ENCODE results near the gene PRUNE2.

The PRUNE2 gene

DNA sequence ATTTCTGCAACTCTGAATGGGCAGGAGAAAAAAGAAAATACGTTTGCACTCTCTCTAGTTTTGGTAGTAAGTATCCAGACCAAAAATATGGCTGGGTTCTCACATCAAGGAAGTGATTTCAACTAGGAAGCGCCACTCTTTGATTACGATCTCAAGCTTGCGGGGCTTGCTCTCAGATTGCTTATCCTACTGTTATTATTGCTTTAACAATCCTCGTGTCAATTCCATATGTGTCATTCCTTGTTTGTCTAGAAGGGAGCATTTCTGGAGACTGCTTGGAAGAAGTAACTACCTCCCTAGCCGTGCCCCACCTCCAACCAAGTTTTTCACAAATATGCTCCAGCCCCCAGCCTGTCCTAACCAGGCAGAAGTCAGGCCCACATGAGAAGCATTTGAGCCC is 3.5 kb downstream of the PRUNE2 start:
- no peak for DNase-seq (ENCODE audit: low read depth in 2 of 3, low spot score in 1 of 3)

DNA sequence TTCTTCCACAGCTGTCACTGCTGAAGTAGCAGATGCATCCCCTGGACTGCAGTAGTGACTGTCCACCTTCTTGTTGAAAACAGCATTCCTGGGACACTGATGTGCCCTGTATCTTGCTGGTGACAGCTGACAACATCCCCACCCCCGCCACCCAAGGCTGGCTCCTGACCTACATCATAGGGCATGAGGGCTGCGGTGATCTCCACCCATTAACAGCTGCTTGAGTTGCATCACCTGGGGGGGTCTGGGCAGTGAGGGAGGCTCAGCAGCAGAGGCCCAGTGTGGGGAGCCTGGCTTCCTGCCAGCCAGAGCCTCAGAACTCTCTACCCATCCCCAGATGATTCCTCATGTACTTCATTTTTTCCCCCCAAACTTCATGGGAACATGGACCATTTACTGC is 4.1 kb downstream of the PRUNE2 start:
- no peak for DNase-seq (ENCODE audit: low read depth in 2 of 3, low spot score in 1 of 3)

DNA sequence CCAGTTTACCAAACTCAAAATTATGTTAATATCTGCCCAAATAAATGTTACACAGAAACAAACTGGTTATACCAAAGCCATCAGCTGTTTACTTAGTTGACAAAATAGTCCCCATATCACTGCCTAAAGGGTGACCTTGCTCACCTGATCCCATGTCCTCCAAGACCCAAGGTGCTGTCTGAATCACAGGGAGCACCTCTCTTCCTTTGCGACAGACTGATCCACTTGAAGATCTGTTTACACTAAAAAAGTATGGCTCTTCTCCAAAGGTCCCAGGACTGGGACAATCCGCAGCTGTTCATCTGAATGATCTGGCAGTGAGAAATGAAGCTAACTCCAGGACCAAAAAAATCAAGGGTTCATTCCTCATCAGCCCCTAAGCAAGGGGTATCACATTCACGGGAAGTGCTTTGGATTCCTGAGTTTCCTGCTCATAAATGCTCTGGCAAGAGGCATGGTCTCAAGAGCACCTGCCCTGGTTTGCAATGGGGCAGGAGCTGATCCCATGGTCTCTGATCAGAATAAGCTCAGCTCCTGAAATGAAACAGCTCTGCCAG is 5.0 kb downstream of the PRUNE2 start:
- no peak for DNase-seq (ENCODE audit: low read depth in 2 of 3, low spot score in 1 of 3)

DNA sequence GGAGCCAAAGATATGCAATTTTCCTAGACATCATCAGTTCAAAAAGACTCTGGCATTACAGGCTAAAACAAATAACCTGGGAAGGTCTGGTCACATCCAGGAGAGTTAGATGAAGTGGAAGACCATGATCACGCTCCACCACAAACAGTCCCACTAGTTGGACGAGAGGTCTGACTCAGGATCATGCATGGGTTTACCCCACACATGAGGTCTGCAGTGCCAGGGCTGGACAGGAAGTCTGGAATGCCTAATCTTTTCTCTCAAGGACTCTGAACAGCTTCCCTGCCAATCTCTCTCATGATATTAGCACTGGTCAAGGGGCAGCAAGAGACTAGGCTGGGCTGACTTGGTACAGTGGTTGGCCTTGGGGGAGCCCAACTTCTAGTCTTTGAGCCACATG is 7.1 kb downstream of the PRUNE2 start:
- DNase-seq (ENCODE audit: low read depth in 2 of 3, low spot score in 1 of 3): no peak

DNA sequence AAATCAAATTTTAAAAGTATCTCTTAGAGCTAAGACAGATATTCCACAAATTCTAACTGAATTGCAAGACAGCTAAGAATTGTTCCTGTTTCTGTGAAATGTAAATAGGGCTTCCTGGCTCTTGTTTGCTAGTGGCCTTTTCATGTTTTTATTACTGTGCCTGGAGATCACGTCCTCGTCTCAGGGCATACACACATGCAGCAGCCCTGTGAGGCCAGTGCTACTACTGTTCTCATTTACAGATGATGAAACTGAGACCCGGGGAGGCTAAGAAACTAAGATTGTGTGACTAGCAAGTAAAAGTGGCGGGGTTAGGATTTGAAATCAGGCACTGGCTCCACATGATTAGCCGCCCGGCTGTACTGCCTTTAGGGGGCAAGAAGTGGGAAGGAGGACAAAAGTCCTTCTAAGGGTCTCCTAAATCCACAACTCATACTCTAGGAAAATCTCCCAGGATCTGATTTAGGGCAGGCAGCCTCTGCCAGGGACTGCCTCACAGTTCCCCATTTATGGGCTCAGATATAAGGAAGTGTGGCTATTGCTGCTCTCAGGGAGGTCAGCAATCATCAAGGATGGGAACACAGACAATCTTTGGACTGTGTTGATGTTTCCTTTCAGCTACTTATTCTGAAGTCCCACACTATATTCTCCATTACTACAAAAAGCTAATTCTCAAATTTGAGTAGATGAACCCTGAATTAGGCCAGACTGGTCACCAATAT is 7.9 kb downstream of the PRUNE2 start:
- no peak for DNase-seq (ENCODE audit: low read depth in 2 of 3, low spot score in 1 of 3)

DNA sequence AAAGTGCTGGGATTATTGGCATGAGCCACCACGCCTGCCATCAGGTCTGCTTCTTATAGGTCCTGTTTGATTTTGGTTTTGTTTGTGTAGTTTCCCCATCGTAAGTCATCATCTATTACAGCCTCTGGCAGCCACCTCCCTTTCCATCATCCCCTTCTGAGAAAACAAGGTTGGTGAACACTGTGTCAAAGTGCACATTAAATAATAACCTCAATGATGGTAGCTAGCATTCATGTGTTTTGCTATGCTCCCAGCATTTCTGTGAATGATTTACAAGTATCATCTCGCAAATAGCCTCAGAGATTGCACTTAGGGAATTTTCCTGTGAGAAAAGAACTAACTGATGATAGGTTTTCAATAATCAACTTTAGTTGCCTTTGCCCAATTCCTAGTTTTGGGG is 9.9 kb downstream of the PRUNE2 start:
- DNase-seq (ENCODE audit: low read depth in 2 of 3, low spot score in 1 of 3): no peak

DNA sequence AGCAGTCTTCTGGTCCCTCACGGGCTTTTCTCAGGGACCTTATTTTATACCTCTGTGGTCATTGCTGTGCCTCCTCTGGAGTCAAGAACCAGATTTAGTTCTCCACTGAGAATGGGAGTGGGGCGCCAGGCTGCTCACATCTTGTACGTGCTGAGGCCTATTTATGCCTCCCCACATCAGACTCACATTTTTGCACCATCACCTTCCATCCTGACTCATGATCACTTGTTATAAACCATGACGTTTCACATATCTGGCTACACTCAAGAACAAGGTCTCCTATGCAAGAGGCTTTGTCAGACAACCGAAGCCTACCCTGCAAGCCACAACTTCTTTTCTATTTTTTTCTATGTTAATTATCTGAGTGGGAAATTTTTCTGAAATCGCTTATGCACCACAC is 10.7 kb downstream of the PRUNE2 start:
- no peak for DNase-seq (ENCODE audit: low read depth in 2 of 3, low spot score in 1 of 3)

DNA sequence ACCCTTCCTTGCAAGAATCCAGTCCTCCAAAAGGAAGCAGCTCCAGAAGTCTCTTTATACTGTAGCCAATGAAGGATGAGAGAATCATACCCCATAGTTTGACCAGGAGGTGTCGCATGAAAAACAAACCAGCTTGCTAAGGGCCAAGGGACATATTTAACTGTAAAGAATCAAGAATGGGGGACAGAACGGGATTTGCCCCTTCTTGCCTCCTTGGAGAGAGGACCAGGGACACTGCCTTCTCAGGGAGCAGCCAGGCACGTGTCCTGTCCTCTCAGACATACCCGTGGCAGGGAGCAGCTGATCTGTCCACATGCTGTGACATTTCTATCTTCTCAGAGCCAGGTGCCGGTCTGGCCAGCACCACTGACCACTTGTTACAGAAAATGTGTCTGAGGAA is 11.7 kb downstream of the PRUNE2 start:
- no peak for DNase-seq (ENCODE audit: low read depth in 2 of 3, low spot score in 1 of 3)

DNA sequence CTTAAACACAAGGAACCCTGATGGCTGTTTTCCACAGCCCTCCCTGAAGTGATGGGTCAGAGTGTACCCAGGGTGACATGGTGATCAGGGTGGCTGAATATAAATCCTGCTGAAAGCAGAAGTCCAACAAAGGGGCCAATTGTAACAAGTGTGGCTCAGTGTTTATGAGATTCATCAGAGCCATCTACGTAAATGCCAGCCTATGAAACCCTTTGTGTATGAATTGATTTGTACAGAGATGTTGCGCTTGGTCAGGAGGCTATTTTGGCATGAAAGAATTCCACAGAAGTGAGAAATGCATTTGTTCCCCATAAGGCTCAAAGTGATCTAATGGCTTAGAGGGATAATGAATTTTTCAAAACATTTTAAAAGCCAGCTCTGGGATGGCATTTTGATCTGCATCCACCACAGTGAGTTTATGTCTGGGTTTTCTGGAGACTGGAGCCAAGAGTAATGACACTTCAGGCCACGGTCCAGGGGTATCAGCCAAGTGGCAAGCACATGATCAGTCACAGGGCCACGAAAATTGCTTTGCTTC is 12.4 kb downstream of the PRUNE2 start:
- no peak for DNase-seq (ENCODE audit: low read depth in 2 of 3, low spot score in 1 of 3)

DNA sequence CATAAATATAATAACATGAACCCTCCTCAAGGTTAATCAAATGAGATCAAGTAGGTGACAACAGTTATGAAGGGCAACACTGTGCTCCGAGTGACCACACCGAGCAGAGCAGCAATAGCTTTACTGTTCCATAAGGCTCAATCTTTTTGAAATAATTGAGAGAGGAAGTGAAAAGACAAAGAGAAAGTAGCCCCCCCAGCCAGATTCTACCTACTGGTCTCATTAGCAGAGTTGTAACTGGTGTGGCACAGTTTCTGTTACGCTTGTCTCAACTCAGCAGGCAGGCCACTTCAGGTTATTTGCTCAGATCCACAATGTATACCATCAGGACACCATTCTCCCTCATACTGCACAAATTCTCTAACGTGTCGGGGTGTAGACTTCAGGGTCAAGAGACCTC is 14.0 kb downstream of the PRUNE2 start:
- DNase-seq (ENCODE audit: low read depth in 2 of 3, low spot score in 1 of 3): no peak

DNA sequence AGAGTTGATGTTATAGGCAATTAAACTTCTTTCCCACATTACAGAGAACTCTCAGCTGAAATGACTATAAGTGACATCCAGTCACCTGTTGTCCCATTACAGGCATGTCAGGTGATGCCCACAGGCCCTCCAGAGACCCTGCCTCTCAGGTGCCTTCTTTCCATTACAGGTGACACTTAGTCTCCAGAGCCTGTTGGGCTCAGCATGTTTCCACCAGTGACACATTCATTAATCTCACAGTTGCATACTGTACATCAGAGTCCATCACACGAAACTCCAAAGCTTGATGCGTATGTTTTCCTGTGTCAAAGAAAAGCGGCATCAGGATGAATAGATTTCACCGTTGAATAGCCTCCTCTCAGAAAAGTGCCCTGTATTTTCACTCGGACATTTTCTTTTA is 14.6 kb downstream of the PRUNE2 start:
- no peak for DNase-seq (ENCODE audit: low read depth in 2 of 3, low spot score in 1 of 3)

DNA sequence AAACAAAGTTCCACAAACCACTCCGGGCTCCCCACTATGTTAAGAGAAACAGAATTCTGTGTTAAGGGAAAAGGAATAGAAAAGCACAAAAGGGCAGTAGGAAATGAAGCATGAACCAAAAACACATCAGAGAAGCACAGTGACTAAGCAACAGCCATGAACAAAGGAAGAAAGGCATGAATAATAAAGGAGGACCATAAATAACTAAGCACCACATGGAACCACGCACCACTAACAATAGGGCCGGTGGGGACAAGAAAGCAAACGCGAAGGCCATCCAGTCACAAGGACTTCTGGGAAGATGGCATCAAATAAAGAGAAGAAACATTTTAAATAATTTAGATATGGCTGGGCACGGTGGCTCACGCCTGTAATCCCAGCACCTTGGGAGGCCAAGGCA is 18.0 kb downstream of the PRUNE2 start:
- no peak for DNase-seq (ENCODE audit: low read depth in 2 of 3, low spot score in 1 of 3)

DNA sequence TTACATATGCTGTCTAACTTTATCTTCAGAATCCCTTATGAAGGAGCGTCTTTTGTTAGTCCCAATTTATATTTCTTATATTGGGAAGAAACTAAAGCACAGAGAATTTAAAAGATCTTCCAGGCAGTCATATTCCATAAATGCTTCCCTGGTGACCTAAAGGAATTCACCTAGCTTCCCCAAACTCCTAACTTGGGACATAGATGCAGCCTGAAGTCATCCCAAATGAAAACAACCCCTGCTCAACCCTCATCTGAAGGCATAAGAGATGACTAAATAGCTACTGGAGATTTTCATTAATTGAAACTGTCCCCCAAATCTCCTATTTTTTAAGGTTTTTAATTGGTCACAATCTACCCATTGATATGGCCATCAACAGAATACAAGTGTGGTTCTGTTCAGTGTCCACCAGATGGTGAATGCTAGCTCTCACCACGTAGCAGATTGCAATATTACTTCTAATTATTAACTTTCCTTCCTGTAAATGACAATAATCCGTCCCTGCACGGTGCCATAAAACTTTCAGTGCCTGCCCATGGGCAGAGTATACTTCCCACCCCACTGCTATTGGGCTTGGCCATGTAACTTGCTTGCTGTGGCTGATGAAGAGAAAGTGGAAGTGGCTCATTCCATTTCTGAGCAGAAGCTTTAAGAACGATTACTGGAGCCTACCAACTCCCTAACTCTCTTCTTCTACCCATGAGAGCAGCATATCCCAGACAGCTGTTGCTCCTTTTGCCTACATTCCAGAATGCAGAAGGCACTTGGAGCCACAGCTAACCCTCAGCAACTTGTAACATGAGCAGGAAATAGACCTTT is 18.7 kb downstream of the PRUNE2 start:
- DNase-seq (ENCODE audit: low read depth in 2 of 3, low spot score in 1 of 3): no peak

DNA sequence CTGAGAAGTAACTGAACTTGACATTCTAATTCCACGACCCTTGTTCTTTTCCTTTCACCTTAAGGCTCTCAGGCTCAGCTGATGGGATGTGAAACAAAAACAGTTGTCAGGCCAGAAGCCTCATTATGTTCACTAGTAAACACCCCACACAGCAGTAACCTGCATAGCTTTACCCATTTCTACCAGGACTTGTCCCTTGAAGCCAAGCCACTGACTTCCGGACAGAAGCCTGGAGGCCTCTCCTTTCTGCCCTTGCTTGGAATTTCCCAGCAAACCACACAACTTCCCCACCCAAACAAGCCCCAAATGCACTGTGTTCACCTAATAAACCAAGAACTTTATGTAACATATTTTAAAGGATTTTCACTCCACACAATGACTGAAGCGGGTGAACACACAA is 19.6 kb downstream of the PRUNE2 start:
- no peak for DNase-seq (ENCODE audit: low read depth in 2 of 3, low spot score in 1 of 3)

DNA sequence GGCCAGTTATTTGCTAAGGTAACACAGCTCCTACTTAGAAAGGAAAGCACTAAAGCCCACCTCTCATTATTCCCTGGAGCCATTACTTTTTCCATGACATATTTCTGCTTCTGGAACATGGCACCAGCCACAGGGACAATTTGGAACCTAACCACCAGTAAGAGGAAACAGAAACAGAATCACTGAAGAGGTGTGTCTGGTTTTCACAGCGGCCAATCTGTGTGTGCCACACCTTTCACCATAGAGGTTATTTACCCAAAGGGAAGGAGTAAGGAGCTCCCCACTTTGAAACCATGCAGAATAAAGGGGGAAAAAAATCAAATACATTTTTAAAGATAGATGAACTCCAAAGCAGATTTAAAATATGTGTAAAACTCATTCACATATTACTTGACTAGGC is 21.1 kb downstream of the PRUNE2 start:
- no peak for DNase-seq (ENCODE audit: low read depth in 2 of 3, low spot score in 1 of 3)

DNA sequence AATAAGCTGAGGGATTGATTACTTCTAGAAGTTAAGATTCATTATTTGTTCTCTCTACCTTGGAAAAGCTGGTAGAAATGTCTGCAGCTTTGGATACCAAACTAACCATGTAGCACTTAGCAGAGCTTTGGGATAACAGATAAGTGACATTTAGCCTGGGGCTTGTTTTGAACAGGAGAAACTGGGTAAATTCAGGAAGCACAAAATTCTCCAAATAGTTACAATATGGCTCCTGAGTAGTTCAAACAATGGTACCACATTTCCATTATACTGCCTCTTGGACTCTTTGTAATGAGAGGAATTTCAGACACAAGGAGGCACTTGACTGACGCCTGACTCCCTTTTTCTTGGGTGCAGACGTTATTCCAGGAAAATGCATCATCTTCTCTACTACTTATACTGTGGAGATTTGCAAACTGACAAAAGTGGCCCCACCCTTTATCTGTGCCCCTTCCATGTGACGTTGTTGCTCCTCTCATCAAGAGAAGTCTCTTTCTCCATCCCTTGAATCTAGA is 22.5 kb downstream of the PRUNE2 start:
- no peak for DNase-seq (ENCODE audit: low read depth in 2 of 3, low spot score in 1 of 3)

DNA sequence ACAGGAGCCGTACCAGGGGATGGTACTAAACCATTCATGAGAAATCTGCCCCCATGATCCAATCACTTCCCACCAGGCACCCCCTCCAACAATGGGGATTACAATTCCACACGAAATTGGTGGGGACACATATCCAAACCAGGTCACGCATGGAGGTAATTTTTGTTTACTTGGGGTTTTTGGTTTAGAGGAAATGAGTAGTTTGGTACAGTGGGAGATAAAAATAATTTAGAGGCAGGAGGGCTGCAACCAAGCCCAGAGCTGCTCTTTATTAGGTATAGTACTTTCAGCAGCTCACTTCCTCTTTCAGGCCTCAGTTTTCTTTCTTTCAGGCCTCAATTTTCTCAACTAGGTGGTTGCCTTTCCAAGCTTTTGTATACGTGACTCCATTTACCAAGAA is 23.2 kb downstream of the PRUNE2 start:
- DNase-seq (ENCODE audit: low read depth in 2 of 3, low spot score in 1 of 3): no peak

DNA sequence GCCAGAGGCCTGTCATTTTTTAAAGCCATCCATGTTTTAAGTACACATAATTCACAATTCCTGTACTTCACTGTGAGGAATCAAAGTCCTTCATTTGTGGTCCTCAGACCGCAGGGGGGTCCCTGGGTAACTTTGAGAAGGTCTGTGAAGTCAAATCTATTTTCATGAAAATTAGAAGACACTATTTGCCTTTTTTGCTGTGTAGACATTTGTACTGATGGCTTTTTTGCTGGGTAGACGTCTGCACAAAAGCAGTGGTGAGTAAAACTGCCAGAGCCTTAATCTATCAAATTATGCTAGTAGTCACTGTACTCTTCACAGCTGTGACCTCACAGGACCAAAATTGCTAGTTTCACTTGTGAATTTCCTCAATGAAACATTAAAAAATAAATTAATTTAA is 25.7 kb downstream of the PRUNE2 start:
- DNase-seq (ENCODE audit: low read depth in 2 of 3, low spot score in 1 of 3): no peak

DNA sequence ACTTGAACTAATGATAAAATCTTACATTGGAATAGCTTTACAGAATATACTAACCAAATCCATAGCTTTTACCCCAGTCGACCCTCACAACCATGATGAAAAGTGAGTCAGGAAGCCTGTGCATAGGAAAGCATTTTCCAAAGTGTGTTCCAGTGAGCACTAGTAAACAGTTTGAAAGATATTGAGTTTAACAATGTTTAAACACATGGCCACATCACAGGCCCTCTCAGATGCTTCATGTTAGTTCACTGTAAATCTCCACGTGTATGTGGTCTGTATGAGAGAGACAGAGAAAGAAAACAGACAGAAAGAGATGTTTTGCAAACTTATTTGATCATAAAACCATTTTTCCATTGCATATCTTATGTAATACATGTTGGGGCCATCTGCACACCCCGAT is 27.0 kb downstream of the PRUNE2 start:
- DNase-seq (ENCODE audit: low read depth in 2 of 3, low spot score in 1 of 3): no peak

DNA sequence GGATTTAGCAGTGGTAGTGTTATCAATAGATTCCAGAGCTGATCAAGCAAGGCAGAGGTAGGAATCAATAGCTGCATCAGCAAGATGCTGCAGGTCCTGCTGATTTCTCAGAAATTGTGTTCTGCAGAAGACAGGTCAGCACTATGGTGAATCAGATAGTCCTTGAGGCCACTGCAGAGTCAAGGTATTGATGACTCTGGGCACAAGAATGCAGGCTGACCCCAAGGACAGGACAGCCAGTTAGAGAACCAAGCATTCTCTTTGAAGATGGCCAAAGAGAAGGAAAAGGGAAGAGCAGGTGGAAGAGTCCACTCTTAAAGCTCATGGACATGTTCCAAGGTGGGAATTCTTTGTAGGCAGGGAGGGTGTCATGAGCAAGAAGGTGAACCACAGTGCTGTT is 28.0 kb downstream of the PRUNE2 start:
- no peak for DNase-seq (ENCODE audit: low read depth in 2 of 3, low spot score in 1 of 3)

DNA sequence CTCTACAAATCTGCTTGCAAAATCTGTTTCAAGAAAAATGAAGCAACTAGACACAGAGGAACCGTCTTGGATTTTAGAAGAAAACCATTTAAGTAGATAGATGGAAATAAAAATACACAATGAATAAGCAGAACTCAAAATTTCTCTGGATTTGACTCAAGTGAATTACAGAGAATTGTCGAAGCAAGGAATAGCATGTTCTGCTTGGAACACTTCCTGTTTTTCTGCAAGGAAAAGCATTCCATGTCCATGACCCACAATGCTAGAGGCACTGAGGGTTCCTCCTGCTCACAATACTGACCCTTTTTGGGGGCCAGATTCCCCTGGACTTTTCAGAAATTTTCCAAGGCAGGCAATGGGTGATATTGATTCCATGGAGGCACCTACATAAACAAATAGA is 29.8 kb downstream of the PRUNE2 start:
- DNase-seq (ENCODE audit: low read depth in 2 of 3, low spot score in 1 of 3): no peak

DNA sequence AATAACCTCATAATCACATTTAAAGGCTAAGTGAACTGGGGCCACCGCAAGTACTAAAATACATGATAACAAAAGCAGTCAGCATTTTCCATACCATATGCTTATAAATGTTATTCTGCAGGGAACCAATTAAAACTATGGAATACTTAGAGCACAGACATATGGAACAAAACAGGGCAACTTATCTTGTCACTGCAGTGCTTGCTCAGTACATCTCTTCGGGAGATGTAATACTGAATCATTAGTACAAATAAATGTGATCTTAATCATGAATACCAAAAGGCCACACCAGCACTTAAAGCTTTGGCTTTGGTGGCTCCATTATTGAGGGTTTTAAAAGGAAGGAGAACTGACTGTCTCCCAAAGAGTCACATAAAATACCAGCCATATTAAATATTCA is 32.1 kb downstream of the PRUNE2 start:
- no peak for DNase-seq (ENCODE audit: low read depth in 2 of 3, low spot score in 1 of 3)
